OCI-LY7 (cell line): ENCODE data around the gene PLOD1. TPM values are rescaled to one million over a fixed set of nuclear protein-coding genes. Genes with fewer than 3 reads are reported as not detected.
A peak's percentile ranks its signal among the peaks of the same experiment; 100 is the strongest.
"Not testable (repeated sequence)": the region's sequence is repeated elsewhere in the genome, so short reads cannot be mapped to it uniquely, and the experiment has no call there.

Experiments used
- BruUV-seq: library from RNA; stranded (reverse); fragments of 400-500 nt; replicated peaks from 2 replicates; lab custom pipeline; 2021; lab: Mats Ljungman, UMichigan
- CTCF ChIA-PET: fragments of 300-600 bp; sonication (Branson Sonifier 250); formaldehyde crosslinking; loops from one replicate; lab custom pipeline; 2022; ENCODE audit warnings: antibody characterized with exemption; ENCODE audit not compliant: unreplicated experiment; lab: Charles Lee
- POLR2A ChIA-PET: fragments of 300-600 bp; sonication (Branson Sonifier 250); formaldehyde crosslinking; loops from one replicate; lab custom pipeline; 2022; ENCODE audit warnings: antibody characterized with exemption; lab: Charles Lee
- DNase-seq: peaks from one replicate; pipeline ENCODE4 v3.0.0-alpha.2; 2015; ENCODE audit warnings: low spot score
- H2AFZ ChIP-seq: fragments of 200-600 bp; sonication (generic), shearing (Covaris generic); 2 replicates; pipeline ENCODE4 v1.6.1; 2014; ENCODE audit warnings: mild to moderate bottlenecking, antibody characterized with exemption, low read length, moderate library complexity
- H3K27ac ChIP-seq: fragments of 200-600 bp; sonication (generic); 2 replicates; pipeline ENCODE4 v1.5.1; 2014; ENCODE audit warnings: mixed run types, low read depth, mild to moderate bottlenecking, moderate library complexity, low read length, inconsistent platforms; ENCODE audit not compliant: poor library complexity, severe bottlenecking
- H3K36me3 ChIP-seq: fragments of 200-600 bp; sonication (generic); 2 replicates; pipeline ENCODE4 v1.6.1; 2014; ENCODE audit warnings: mild to moderate bottlenecking, antibody characterized with exemption, low read length, moderate library complexity, mixed read lengths; ENCODE audit not compliant: insufficient read depth
- H3K4me1 ChIP-seq: fragments of 200-600 bp; sonication (generic); 2 replicates; pipeline ENCODE4 v1.5.1; 2014; ENCODE audit warnings: mild to moderate bottlenecking, low read length; ENCODE audit not compliant: insufficient read depth, poor library complexity, severe bottlenecking
- H3K4me2 ChIP-seq: fragments of 200-600 bp; sonication (generic); 2 replicates; pipeline ENCODE4 v1.6.1; 2014; ENCODE audit warnings: mild to moderate bottlenecking, low read length
- H3K4me3 ChIP-seq: fragments of 200-600 bp; sonication (generic); 2 replicates; pipeline ENCODE4 v1.5.1; 2014; ENCODE audit warnings: mild to moderate bottlenecking, low read depth, low read length; ENCODE audit not compliant: poor library complexity, severe bottlenecking
- H3K79me2 ChIP-seq: fragments of 200-600 bp; sonication (generic); 2 replicates; pipeline ENCODE4 v1.6.1; 2016; ENCODE audit warnings: low read depth, mild to moderate bottlenecking, low read length, moderate library complexity, mixed read lengths; ENCODE audit not compliant: insufficient read depth
- H3K9me2 ChIP-seq: fragments of 200-600 bp; sonication (generic); 2 replicates; pipeline ENCODE4 v1.6.1; 2016; ENCODE audit warnings: mild to moderate bottlenecking, low read length, mixed read lengths; ENCODE audit not compliant: insufficient read depth
- H3K9me3 ChIP-seq: fragments of 200-600 bp; sonication (generic); 2 replicates; pipeline ENCODE4 v1.6.1; 2014; ENCODE audit warnings: mild to moderate bottlenecking, mixed run types, low read length, mixed read lengths
- H4K20me1 ChIP-seq: fragments of 200-600 bp; sonication (generic); 2 replicates; pipeline ENCODE4 v1.6.1; 2014; ENCODE audit warnings: mild to moderate bottlenecking, antibody characterized with exemption, low read length, moderate library complexity, mixed read lengths; ENCODE audit not compliant: insufficient read depth
- EZH2phosphoT487 ChIP-seq: fragments of 200-600 bp; sonication (generic); IDR thresholded peaks from 2 replicates; pipeline ENCODE4 v1.6.1; 2018; ENCODE audit warnings: low read depth, borderline replicate concordance, mild to moderate bottlenecking, mixed run types, antibody characterized with exemption, low read length, moderate library complexity, mixed read lengths
- intact Hi-C: fragments of 100-400 bp; cut with micrococcal nuclease; formaldehyde crosslinking; loops from one replicate; pipeline ENCODE4 v1.10.0; 2022; ENCODE audit not compliant: unreplicated experiment
- total RNA-seq, 2 experiments: library from RNA; depleted of rRNA in 1 of 2; stranded (reverse); fragments of >200 nt in 1 of 2; shearing (Covaris generic) in 1 of 2; gene quantifications; 2 replicates each; pipeline ENCODE4 v1.2.3, GENCODE V29; 2014 to 2022
- TF ChIP-seq, protein P1 (sequence below): fragments of 200-600 bp; sonication (generic); conservative IDR thresholded peaks from 2 replicates; pipeline ENCODE4 v1.5.1; 2014; ENCODE audit warnings: mild to moderate bottlenecking, antibody characterized with exemption, low read length, moderate library complexity, mixed read lengths

The PLOD1 gene
- total RNA-seq, 2 experiments from 2014 or later, result 11.3 to 11.7 TPM

DNA sequence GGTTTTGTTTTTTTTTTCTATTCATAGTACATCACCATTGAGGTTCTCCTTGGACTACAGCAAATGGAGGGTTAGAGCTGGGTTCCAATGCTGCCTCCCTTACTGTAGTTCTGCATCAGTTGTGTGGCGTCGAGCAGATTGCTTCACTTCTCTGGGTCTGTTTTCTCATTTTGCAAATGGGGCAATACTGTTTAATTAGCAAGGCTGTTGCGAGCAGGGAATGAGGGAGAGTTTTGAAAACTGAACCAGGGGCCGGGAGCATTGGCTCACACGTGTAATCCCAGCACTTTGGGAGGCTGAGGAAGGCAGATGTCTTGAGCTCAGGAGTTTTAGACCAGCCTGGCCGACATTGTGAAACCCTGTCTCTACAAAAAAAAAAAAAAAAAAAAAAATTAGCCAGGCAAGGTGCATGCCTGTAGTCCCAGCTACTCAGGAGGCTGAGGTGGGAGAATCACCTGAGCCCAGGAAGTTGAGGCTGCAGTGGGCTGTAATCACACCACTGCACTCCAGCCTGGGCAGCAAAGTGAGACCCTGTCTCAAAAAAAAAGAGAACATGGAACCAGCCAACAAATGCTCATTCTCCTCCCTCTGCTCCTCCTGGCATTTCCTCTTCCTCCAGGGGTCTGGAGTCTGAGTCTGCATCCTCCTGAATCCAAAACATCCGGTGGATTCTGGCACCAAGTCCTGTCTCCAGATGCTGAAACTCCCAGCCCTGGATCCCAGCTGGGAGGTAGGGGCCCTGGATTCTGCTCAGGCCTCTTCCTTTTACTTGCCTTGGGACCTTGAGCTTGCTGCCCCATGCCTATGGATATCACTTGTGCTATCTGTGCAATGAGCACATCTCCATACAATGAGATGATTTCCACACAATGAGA is 3.7 kb upstream of the PLOD1 start:
- no peaks in the 10 kb centered on the region for H4K20me1 ChIP-seq
- H2AFZ ChIP-seq, result no peak overlapping the region
- POLR2A ChIA-PET, result interaction anchor here (0.5 to 1.9 kb wide), 4 partner anchors 17 to 117 kb away, joined by 3 to 14 read pairs (median 3); no protein-coding TSS in a partner anchor
- H3K9me2 ChIP-seq, result no peaks in the 10 kb centered on the region
- intact Hi-C loops, result no loop called here
- TF ChIP-seq, protein P1, sequence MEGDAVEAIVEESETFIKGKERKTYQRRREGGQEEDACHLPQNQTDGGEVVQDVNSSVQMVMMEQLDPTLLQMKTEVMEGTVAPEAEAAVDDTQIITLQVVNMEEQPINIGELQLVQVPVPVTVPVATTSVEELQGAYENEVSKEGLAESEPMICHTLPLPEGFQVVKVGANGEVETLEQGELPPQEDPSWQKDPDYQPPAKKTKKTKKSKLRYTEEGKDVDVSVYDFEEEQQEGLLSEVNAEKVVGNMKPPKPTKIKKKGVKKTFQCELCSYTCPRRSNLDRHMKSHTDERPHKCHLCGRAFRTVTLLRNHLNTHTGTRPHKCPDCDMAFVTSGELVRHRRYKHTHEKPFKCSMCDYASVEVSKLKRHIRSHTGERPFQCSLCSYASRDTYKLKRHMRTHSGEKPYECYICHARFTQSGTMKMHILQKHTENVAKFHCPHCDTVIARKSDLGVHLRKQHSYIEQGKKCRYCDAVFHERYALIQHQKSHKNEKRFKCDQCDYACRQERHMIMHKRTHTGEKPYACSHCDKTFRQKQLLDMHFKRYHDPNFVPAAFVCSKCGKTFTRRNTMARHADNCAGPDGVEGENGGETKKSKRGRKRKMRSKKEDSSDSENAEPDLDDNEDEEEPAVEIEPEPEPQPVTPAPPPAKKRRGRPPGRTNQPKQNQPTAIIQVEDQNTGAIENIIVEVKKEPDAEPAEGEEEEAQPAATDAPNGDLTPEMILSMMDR, result no peak
- TF ChIP-seq EZH2phosphoT487, result no peak
- no peak for DNase-seq
- H3K79me2 ChIP-seq, result no peaks in the 10 kb centered on the region; the same call in 1 of the 2 replicates
- no peak overlapping the region for H3K27ac ChIP-seq
- CTCF ChIA-PET, result interaction anchor here (0.6 kb wide), 1 partner anchor 550 kb away, joined by 3 read pairs; no protein-coding TSS in a partner anchor
- H3K4me2 ChIP-seq, result no peak overlapping the region
- H3K36me3 ChIP-seq, result no peaks in the 10 kb centered on the region
- peaks cover 48% of the 10 kb centered on the region for H3K4me1 ChIP-seq
- no TSS peak for BruUV-seq
- H3K4me3 ChIP-seq, result no peak overlapping the region
- no peaks in the 10 kb centered on the region for H3K9me3 ChIP-seq

DNA sequence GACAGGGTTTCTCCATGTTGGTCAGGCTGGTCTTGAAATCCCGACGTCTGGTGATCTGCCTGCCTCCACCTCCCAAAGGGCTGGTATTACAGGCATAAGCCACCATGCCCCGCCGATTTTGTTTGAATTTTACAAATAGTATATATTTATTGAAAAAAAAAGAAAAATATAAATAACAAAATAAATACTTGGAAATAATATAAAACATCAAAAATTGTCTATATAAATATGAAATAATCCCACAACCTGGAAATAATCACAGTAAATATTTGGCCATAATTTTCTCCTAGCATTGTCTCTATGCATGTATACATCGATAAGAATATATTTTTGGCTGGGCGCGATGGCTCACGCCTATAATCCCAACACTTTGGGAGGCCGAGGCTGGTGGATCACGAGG is 2.7 kb upstream of the PLOD1 start:
- Histone ChIP-seq H3K36me3 (no peaks in the 10 kb centered on the region), H3K9me2 (no peaks in the 10 kb centered on the region), H2AFZ (no peak overlapping the region), H3K27ac (no peak overlapping the region), H4K20me1 (no peaks in the 10 kb centered on the region), H3K4me2 (no peak overlapping the region), H3K9me3 (no peaks in the 10 kb centered on the region), H3K4me1 (peaks cover 44% of the 10 kb centered on the region), H3K79me2 (no peaks in the 10 kb centered on the region; the same call in 1 of the 2 replicates), H3K4me3 (no peak overlapping the region)
- no peak for TF ChIP-seq EZH2phosphoT487
- TF ChIP-seq, protein P1, result no peak
- no TSS peak for BruUV-seq
- no peak for DNase-seq
- intact Hi-C loops, result no loop called here
- ChIA-PET POLR2A (no interaction called here), CTCF (no interaction called here)

DNA sequence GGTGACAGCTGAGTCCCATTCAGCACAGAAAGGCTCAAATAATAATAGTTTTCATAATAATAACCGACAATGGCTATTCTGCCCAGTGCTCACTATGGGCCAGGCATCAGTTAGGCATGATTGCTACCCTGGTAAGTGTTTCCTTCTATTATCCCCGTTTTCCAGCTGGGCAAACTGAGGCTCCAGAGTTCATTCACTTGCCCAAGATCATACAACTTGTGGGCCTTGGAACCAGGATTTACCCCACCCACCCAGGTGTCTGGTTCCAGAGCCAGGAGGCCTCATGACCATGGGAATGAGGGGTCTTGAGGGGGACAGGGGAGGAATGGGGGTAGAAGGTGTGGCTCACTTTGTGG is 518 bp downstream of the PLOD1 start:
- ChIA-PET POLR2A (interaction anchor here (0.7 to 1.2 kb wide), 2 partner anchors 26 to 27 kb away, joined by 3 to 6 read pairs; no protein-coding TSS in a partner anchor), CTCF (no interaction called here)
- peak overlapping the region; percentile 91 for H2AFZ ChIP-seq
- BruUV-seq, result no TSS peak
- peaks cover 26% of the 10 kb centered on the region for H3K4me1 ChIP-seq
- H3K36me3 ChIP-seq, result no peaks in the 10 kb centered on the region
- H3K79me2 ChIP-seq, result no peaks in the 10 kb centered on the region; the same call in 1 of the 2 replicates
- DNase-seq, result no peak
- peak overlapping the region; percentile 73 for H3K4me3 ChIP-seq
- intact Hi-C loops, result no loop called here
- H3K27ac ChIP-seq, result no peak overlapping the region
- TF ChIP-seq, protein P1, result no peak
- TF ChIP-seq EZH2phosphoT487, result no peak
- peak overlapping the region; percentile 86 for H3K4me2 ChIP-seq
- no peaks in the 10 kb centered on the region for H3K9me2 ChIP-seq
- no peaks in the 10 kb centered on the region for H3K9me3 ChIP-seq
- no peaks in the 10 kb centered on the region for H4K20me1 ChIP-seq

DNA sequence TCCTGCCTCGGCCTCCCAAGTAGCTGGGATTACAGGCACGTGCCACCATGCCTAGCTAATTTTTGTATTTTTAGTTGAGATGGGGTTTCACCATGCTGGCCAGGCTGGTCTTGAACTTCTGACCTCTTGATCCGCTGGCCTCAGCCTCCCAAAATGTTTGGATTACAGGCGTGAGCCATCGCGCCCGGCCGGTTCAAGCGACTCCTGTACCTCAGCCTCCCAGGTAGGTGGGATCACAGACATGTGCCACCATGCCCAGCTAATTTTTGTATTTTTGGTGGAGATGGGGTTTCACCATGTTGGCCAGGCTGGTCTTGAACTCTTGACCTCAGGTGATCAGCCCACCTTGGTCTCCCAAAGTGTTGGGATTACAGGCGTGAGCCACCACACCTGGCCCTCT is 1.2 kb downstream of the PLOD1 start:
- H3K4me2 ChIP-seq, CTCF ChIA-PET, H3K9me2 ChIP-seq, BruUV-seq, H3K36me3 ChIP-seq, H3K79me2 ChIP-seq, intact Hi-C loops, DNase-seq, H2AFZ ChIP-seq, H4K20me1 ChIP-seq, H3K4me3 ChIP-seq, H3K27ac ChIP-seq, H3K9me3 ChIP-seq: not testable (repeated sequence)
- peaks cover 19% of the 10 kb centered on the region for H3K4me1 ChIP-seq
- POLR2A ChIA-PET, result interaction anchor here (0.7 kb wide), 1 partner anchor 20 kb away, joined by 3 read pairs; no protein-coding TSS in a partner anchor
